Common myeloid progenitor, CD34-positive (primary cell): Measurements from ENCODE around the gene ARL16.

Experiments
- CTCF ChIA-PET: fragments of 350-600 bp; sonication (Branson Sonifier 250); formaldehyde crosslinking; loops from one replicate; lab custom pipeline; 2021; ENCODE audit warnings: antibody characterized with exemption; lab: Charles Lee
- POLR2A ChIA-PET: fragments of 350-600 bp; sonication (Branson Sonifier 250); formaldehyde crosslinking; loops from one replicate; lab custom pipeline; 2021; ENCODE audit warnings: antibody characterized with exemption; lab: Charles Lee
- DNase-seq, 3 donors: peaks; one replicate each; pipeline versions ENCODE4 v3.0.0 to v3.0.0-alpha.2; 2013
- H3K27ac ChIP-seq, 2 experiments: 1 replicate in 1 of 2; 2 replicates in 1 of 2; pipeline ENCODE4 v1.7.0; 2013; ENCODE audit warnings: inconsistent platforms in 2 of 2, low read length in 2 of 2, mild to moderate bottlenecking in 2 of 2, low read depth in 1 of 2, moderate library complexity in 1 of 2; ENCODE audit not compliant: severe bottlenecking in 2 of 2, insufficient read depth in 1 of 2, poor library complexity in 1 of 2
- H3K27me3 ChIP-seq, 5 experiments: replicated peaks in 2 of 5; 1 replicate in 3 of 5; 2 replicates in 2 of 5; pipeline versions ENCODE4 v1.6.1 to v1.7.0; 2013; ENCODE audit warnings: low read length in 4 of 5, mild to moderate bottlenecking in 2 of 5, moderate library complexity in 2 of 5, inconsistent platforms in 1 of 5; ENCODE audit not compliant: insufficient read depth in 5 of 5, control insufficient read depth in 4 of 5
- H3K36me3 ChIP-seq, 4 experiments: 1 replicate in 2 of 4; 2 replicates in 2 of 4; pipeline versions ENCODE4 v1.6.1 to v1.7.0; 2013; ENCODE audit warnings: low read length in 3 of 4, control low read depth in 1 of 4, mild to moderate bottlenecking in 1 of 4; ENCODE audit not compliant: control insufficient read depth in 4 of 4, insufficient read depth in 4 of 4
- H3K4me1 ChIP-seq, 4 experiments: 1 replicate in 3 of 4; 2 replicates in 1 of 4; pipeline versions ENCODE4 v1.6.1 to v1.7.1; 2013; ENCODE audit warnings: low read length in 3 of 4, mild to moderate bottlenecking in 3 of 4, control low read depth in 1 of 4, inconsistent platforms in 1 of 4, moderate library complexity in 1 of 4; ENCODE audit not compliant: control insufficient read depth in 4 of 4, insufficient read depth in 4 of 4; ENCODE audit errors: control extremely low read depth in 1 of 4
- H3K4me3 ChIP-seq, 7 experiments: 1 replicate in 4 of 7; 2 replicates in 3 of 7; pipeline versions ENCODE4 v1.5.1 to v1.7.0; 2013; ENCODE audit warnings: mild to moderate bottlenecking in 7 of 7, low read length in 6 of 7, moderate library complexity in 6 of 7, inconsistent platforms in 2 of 7, low read depth in 2 of 7, control low read depth in 1 of 7; ENCODE audit not compliant: insufficient read depth in 4 of 7, control insufficient read depth in 1 of 7; ENCODE audit errors: extremely low read depth in 1 of 7
- H3K9me3 ChIP-seq, 5 experiments: 1 replicate in 4 of 5; 2 replicates in 1 of 5; pipeline versions ENCODE4 v1.6.1 to v1.7.1; 2013; ENCODE audit warnings: low read length in 4 of 5, mild to moderate bottlenecking in 2 of 5, inconsistent platforms in 1 of 5, low read depth in 1 of 5, moderate library complexity in 1 of 5; ENCODE audit not compliant: control insufficient read depth in 4 of 5, insufficient read depth in 2 of 5; ENCODE audit errors: control extremely low read depth in 1 of 5
- WGBS: methylation state at CpG from one replicate; pipeline ENCODE4 v1.1.5; 2013; ENCODE audit not compliant: insufficient coverage; 5-methylcytosine and 5-hydroxymethylcytosine counted together

The ARL16 gene

DNA sequence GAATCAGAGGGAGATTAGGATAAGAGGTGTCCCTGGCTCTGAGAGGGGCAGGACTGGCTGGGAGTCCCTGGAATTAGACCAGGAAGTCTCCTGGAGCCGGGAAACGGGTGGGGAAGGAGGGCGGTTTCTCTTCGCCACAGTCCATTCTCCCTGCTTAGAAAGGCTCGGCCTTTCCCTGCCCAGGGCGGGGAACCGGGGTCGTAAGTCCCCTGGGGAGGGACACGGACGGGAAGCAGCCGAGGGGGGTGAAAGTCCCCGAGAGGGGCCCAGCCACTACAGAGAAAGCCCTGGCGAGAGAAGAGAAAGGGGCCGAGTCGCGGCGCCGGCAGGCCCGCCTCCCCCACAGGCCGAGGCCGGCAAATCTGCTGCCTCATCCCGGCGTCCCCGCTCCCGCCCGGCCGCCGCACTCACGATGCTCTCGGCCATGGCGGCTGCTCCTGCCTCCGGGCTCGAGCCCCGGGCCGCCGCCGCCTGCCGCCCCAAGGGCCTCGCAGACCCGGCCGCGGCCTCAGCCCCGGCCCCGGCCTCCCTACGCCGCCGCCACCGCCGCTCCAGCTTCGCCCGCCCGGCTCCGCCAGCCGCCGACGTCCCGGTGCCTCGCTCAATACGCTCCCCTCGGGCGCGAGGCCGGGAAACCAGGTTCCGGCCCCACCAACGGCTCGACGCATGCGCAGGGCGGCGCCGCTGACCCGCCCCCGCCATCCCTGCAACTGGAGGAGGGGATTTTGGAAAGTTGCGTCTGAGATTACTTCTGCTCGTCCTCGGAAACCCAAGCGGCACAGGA is 46.9 kb downstream of the ARL16 start, which contains the start of the genes NPLOC4 and TSPAN10:
Gene NPLOC4, minus strand, starts transcription at position 608 of the 784 bp plus-strand sequence. Its CDS starts 182 bp downstream, at position 426.
Gene TSPAN10, plus strand, starts transcription at position 692 of the 784 bp plus-strand sequence. CDS start 5,217 bp downstream, outside the sequence.
- peak within 1 kb of the TSS; percentile 90 to 96 for H3K27ac ChIP-seq
- peak; percentile 77 to 83 (median 82) for DNase-seq
- H3K36me3 ChIP-seq, result peaks cover 0 to 4% (median under 1%) of the 10 kb centered on the region in 4 experiments
- ChIA-PET CTCF (interaction anchor here (1.3 to 1.5 kb wide), 2 partner anchors 17 to 22 kb away, joined by 3 read pairs; no protein-coding TSS in a partner anchor), POLR2A (interaction anchor here (1.0 to 1.4 kb wide), 3 partner anchors 16 to 47 kb away, joined by 3 to 4 read pairs (median 3); partner anchors contain the start of genes ARL16, HGS and OXLD1)
- peak within 1 kb of the TSS; percentile 82 to 98 (median 91) for H3K4me3 ChIP-seq
- under 1% methylated on average over 59 of the region's 77 CpGs for WGBS
- no peaks in the 10 kb centered on the region for H3K27me3 ChIP-seq
- no peaks in the 10 kb centered on the region for H3K9me3 ChIP-seq
- H3K4me1 ChIP-seq, result peaks cover 3 to 17% (median 13%) of the 10 kb centered on the region in 4 experiments

DNA sequence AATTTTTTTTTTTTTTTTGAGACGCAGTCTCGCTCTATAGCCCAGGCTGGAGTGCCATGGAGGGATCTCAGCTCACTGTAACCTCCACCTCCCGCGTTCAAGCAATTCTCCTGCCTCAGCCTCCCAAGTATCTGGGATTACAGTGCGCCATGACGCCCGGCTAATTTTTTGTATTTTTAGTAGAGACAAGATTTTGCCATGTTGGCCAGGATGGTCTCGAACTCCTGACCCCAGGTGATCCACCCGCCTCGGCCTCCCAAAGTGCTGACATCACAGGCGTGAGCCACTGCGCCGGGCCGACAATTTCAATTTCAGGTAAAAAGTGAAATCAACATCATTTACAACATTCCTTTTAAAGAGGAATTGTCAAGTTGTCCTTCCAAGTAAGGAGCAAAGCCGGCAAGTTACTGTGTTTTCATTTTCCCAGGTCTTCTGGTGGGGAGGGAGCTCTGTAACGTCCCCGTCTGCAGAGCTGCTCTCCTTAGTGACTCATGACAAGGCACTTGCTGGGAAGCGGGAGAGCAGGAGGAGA is 47.6 kb downstream of the ARL16 start:
- Histone ChIP-seq H3K36me3 (peaks cover 0 to 6% (median 4%) of the 10 kb centered on the region in 4 experiments), H3K9me3 (no peaks in the 10 kb centered on the region), H3K27ac (peak overlapping the region; percentile 90 to 96), H3K4me1 (peaks cover 3 to 17% (median 13%) of the 10 kb centered on the region in 4 experiments), H3K4me3 (peak overlapping the region; percentile 82 to 98 (median 91)), H3K27me3 (no peaks in the 10 kb centered on the region)
- WGBS, result 47% methylated on average over 13 of the region's 18 CpGs
- no peak for DNase-seq
- CTCF ChIA-PET, result interaction anchor here (1.3 to 1.5 kb wide), 2 partner anchors 17 to 21 kb away, joined by 3 read pairs; no protein-coding TSS in a partner anchor
- POLR2A ChIA-PET, result interaction anchor here (0.6 to 1.4 kb wide), 3 partner anchors 30 to 365 kb away, joined by 3 to 4 read pairs (median 3); partner anchors contain the start of genes ARL16, HGS and OXLD1

DNA sequence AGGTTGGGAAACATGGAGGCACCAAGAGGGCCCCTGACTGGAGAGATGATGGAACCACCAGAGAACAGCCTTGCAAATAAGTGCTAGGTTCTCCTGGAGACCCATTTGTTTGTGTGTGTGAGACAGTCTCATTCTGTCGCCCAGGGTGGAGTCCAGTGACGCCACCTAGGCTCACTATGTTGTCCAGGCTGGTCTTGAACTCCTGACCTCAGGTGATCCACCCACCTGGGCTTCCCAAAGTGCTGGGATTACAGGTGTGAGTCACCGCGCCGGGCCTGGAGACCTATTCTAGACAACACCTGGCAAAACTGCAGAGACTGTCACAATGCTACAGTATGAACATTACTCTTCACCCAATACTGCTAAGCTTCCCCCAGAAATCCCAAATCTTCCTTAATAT is 48.2 kb downstream of the ARL16 start:
- Histone ChIP-seq H3K4me3 (peak overlapping the region in 3 of 7 experiments; percentile 96 to 98 (median 96)), H3K4me1 (peaks cover 3 to 17% (median 13%) of the 10 kb centered on the region in 4 experiments), H3K27me3 (no peaks in the 10 kb centered on the region), H3K36me3 (peaks cover 0 to 6% (median 5%) of the 10 kb centered on the region in 4 experiments), H3K27ac (peak overlapping the region in 1 of 2 experiments; percentile 96), H3K9me3 (no peaks in the 10 kb centered on the region)
- no peak for DNase-seq
- 100% methylated on average over 1 of the region's 5 CpGs for WGBS
- CTCF ChIA-PET, result interaction anchor here (1.3 to 1.5 kb wide), 2 partner anchors 16 to 20 kb away, joined by 3 read pairs; no protein-coding TSS in a partner anchor
- POLR2A ChIA-PET, result interaction anchor here (0.6 kb wide), 1 partner anchor 364 kb away, joined by 3 read pairs; no protein-coding TSS in a partner anchor

DNA sequence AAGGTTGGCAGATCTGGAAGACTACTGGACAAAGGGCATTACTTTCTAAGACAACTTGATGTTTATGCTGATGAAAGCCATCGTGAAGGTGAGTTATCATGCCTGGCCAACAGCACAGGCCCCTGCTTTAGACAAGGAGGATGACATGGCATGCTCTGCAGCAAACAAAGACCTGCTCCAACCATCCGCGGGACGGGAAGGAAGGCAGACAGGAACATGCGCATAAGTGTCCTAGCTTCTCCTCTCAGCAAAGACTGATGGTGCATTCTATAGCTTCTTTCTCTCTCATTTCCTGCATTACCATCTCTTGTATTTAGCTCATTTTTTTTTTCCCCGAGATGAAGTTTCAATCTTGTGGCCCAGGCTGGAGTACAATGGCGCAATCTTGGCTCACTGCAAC is 52.1 kb downstream of the ARL16 start:
- 94% methylated on average over 6 of the region's 7 CpGs for WGBS
- CTCF ChIA-PET, result interaction anchor here (0.7 kb wide), 1 partner anchor 30 kb away, joined by 3 read pairs; no protein-coding TSS in a partner anchor
- no peaks in the 10 kb centered on the region for H3K9me3 ChIP-seq
- no peak overlapping the region for H3K4me3 ChIP-seq
- H3K4me1 ChIP-seq, result peaks cover 3 to 13% (median 11%) of the 10 kb centered on the region in 4 experiments
- peaks cover 3 to 35% (median 15%) of the 10 kb centered on the region in 4 experiments for H3K36me3 ChIP-seq
- no peaks in the 10 kb centered on the region for H3K27me3 ChIP-seq
- no peak for DNase-seq
- H3K27ac ChIP-seq, result no peak overlapping the region
- POLR2A ChIA-PET, result no interaction called here
